GM18519 (cell line): ENCODE data around the gene FGF22.
"Not testable (repeated sequence)": the region's sequence is repeated elsewhere in the genome, so short reads cannot be mapped to it uniquely, and the experiment has no call there.

ENCODE experiments used
- ATAC-seq: cut with Tn5 transposase; IDR thresholded peaks from one replicate; pipeline ENCODE4 v1.9.1; 2021; ENCODE audit warnings: mild to moderate bottlenecking, moderate library complexity; ENCODE audit not compliant: unreplicated experiment, low FRiP score

FGF22 gene

DNA sequence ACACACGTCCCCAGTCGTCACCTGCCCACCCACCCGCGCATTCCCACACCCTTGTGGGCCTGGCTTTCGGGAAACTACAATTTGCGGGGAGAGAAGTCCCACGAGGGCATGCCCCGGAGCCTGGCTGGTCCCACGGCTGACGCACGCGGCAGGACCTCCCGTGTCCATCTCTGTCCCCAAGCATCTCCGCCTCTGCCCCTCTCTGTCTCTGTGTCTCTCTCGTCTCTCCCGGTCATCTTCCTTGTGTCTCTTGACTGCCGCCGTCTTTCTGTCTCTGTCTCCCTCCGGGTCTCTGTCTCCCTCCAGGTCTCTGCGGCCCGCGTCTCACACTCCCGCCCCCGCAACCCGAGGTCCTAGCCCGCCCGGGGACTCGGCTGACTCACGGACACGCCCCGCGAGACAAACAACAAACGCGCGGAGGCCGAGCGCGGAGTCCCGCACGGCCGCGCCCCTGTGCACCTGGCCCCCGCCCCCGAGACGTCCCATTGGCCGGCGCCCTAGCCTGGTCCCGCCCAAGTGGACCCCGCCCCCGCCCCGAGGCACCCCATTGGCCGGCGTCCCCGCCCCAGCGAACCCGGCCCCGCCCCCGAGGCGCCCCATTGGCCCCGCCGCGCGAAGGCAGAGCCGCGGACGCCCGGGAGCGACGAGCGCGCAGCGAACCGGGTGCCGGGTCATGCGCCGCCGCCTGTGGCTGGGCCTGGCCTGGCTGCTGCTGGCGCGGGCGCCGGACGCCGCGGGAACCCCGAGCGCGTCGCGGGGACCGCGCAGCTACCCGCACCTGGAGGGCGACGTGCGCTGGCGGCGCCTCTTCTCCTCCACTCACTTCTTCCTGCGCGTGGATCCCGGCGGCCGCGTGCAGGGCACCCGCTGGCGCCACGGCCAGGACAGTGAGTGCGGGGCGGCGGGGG lies at the start of gene FGF22:
Gene FGF22 (plus strand): TSS at position 627 of the 908 bp plus-strand sequence. CDS start 47 bp downstream, at position 674.
- peak; percentile 32 for ATAC-seq

DNA sequence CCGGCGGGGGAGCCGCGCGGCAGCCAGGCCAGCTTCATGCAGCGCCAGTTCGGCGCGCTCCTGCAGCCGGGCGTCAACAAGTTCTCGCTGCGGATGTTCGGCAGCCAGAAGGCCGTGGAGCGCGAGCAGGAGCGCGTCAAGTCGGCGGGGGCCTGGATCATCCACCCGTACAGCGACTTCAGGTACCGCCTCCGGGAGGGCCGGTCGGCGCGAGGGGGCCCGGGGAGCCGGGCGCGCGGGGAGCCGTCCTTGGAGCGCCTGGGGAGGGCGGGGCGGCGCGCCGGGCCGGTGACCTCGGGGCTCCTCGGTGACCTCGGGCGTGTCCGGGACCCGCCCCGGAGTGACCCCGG lies 49.3 kb upstream of the FGF22 start:
- ATAC-seq: no peak

GRCh38 chr19:590750-591098 lies 49.0 kb upstream of the FGF22 start:
- ATAC-seq: no peak

GRCh38 chr19:591099-591958 lies 48.4 kb upstream of the FGF22 start:
- no peak for ATAC-seq

GRCh38 chr19:592101-592500 lies 47.6 kb upstream of the FGF22 start:
- no peak for ATAC-seq

GRCh38 chr19:593055-593454 lies 46.6 kb upstream of the FGF22 start:
- ATAC-seq: no peak

DNA sequence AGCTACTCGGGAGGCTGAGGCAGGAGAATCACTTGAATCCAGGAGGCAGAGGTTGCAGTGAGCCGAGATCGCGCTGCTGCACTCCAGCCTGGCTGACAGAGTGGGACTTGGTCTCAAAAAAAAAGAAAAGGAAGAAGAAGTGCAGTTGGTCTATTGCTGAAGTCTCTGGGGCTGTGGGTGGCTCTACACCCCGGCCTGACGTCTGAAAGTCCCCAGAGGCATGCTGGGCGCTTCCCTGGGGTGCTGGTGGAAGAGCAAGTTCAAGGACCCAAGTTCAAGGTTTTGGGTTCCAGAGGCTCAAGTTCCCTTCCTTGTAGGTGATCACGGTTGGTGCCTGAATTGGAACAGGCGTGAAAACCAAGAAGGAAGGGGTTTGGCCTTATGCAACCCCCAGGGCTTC lies 46.2 kb upstream of the FGF22 start:
- ATAC-seq: no peak

- no peak for ATAC-seq
These were observed 45.3 kb upstream of the FGF22 start for GRCh38 chr19:594265-594870.

GRCh38 chr19:595326-596262 lies 44.1 kb upstream of the FGF22 start:
- no peak for ATAC-seq

GRCh38 chr19:596263-596655 lies 43.4 kb upstream of the FGF22 start:
- no peak for ATAC-seq

DNA sequence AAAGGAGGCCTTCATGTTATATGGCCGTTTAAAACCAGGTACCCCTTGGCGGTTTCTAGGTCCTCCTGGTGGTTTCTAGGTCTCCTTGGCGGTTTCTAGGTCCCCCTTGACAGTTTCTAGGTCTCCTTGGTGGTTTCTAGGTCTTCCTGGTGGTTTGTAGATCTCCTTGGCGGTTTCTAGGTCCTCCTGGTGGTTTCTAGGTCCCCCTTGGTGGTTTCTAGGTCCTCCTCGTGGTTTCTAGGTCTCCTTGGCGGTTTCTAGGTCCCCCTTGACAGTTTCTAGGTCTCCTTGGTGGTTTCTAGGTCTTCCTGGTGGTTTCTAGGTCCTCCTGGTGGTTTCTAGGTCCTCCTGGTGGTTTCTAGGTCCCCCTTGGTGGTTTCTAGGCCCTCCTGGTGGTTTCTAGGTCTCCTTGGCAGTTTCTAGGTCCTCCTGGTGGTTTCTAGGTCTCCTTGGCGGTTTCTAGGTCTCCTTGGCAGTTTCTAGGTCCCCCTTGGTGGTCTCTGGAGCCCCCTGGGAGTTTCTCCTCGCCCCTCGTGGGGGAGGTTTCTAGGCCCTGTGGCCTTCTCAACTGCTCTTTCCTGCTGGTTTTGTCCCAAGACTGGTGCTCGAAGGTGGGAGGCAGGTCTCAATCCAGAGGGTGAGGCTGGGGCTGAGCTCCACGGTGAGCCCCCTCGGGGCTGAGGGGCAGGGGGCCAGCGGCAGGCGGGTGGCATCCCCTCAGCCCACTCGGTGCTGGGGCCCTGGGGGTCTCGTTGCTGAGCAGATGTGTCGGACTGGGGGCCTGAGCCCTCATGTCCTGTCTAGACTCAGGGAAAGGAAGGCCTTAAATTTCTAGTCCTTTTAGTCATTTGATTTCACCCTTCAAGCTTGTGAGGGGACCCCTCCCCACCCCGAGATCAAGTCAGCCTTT lies 42.0 kb upstream of the FGF22 start:
- ATAC-seq: no peak

- no peak for ATAC-seq
These were observed 38.4 kb upstream of the FGF22 start for GRCh38 chr19:601310-601709.

- ATAC-seq: no peak
These were observed 37.9 kb upstream of the FGF22 start for GRCh38 chr19:601790-602189.

DNA sequence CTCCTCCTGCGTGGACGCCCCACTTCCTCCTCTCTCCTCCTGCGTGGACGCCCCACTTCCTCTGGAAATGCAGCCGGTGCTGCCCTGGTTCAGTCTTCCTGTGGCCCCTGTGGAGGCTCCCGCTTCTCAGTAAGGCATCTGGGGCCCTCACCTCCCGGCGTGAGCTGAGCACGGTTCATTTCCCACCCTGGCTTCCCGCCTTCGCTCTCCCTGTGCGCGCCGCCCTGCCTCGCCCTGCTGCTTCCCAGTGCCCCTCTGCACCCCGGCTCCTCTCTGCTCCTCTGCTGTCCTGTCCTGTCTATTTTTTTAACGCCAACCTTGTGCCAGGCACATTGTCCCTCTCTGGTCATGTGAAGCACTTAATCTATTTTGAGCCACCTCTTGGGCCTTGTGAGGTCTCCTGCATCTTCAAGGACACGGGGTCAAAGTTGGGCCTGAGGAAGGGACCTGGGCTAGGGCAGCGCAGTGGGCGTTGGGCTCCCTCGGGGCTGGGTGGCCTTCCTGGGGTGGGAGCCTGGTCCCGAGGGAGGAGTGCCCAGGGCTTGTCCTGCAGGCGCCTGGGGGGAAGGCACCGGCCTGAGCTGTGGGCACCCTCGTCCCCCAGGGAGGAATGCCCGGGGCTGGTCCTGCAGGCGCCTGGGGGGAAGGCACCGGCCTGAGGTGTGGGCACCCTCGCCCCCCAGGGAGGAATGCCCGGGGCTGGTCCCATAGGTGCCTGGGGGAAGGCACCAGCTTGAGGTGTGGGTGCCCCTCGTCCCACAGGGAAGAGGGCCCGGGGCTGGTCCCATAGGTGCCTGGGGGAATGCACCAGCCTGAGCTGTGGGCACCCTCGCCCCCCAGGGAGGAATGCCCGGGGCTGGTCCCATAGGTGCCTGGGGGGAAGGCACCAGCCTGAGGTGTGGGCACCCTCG lies 37.0 kb upstream of the FGF22 start:
- ATAC-seq: no peak

DNA sequence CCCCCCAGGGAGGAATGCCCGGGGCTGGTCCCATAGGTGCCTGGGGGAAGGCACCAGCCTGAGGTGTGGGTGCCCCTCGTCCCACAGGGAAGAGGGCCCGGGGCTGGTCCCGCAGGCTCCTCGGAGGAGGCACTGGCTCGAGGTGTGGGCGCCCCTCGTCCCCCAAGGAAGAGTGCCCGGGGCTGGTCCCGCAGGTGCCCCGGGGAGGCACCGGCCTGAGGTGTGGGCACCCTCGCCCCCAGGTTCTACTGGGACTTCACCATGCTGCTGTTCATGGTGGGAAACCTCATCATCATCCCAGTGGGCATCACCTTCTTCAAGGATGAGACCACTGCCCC lies 36.4 kb upstream of the FGF22 start:
- ATAC-seq: not testable (repeated sequence)

GRCh38 chr19:603779-604178 lies 35.9 kb upstream of the FGF22 start:
- not testable (repeated sequence) for ATAC-seq

DNA sequence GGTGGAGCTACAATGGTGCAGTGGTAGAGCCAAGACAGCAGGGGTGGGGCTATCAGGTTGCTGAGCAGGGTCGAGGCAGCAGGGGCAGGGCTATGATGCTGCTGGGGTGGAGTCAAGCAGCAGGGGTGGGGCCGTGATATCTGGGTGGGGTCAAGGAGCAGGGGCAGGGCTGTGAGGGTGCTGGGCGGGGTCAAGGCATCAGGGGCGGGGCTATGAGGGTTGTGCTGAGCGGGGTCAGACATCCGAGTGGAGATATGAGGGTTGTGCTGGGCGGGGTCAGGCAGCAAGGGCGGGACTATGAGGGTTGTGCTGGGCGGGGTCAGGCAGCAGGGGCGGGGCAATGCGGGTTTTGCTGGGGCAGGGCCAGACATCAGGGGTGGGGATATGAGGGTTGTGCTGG lies 35.3 kb upstream of the FGF22 start:
- ATAC-seq: no peak
